Measurements from ENCODE around the gene PLD4.

The PLD4 gene

GRCh38 chr14:104893435-104894207 is 31.1 kb upstream of the PLD4 start:
- Histone ChIP-seq H3K9me3 (no peaks in the 10 kb centered on the region), H3K4me1 (peaks cover 14% of the 10 kb centered on the region), H3K27me3 (no peaks in the 10 kb centered on the region), H3K36me3 (no peaks in the 10 kb centered on the region), H3K4me3 (ENCODE audit: low read depth, low read length) (no peak overlapping the region)
- TF ChIP-seq CTCF (IDR thresholded peaks at IDR 0.05; ENCODE audit: low read depth, low read length) = no peak
- peak; percentile 13 for DNase-seq

GRCh38 chr14:104894331-104895206 is 30.1 kb upstream of the PLD4 start:
- no peak for DNase-seq

GRCh38 chr14:104895207-104895785 is 29.4 kb upstream of the PLD4 start:
- Histone ChIP-seq H3K9me3 (no peaks in the 10 kb centered on the region), H3K27me3 (no peaks in the 10 kb centered on the region), H3K4me3 (ENCODE audit: low read depth, low read length) (no peak overlapping the region), H3K4me1 (peaks cover 14% of the 10 kb centered on the region), H3K36me3 (no peaks in the 10 kb centered on the region)
- no peak for DNase-seq
- TF ChIP-seq CTCF (IDR thresholded peaks at IDR 0.05; ENCODE audit: low read depth, low read length) = no peak

More at GRCh38 chr14:104894331-104895206, 30.1 kb upstream of the PLD4 start:
- TF ChIP-seq CTCF (IDR thresholded peaks at IDR 0.05; ENCODE audit: low read depth, low read length) = no peak
- Histone ChIP-seq H3K4me1 (peaks cover 14% of the 10 kb centered on the region), H3K36me3 (no peaks in the 10 kb centered on the region), H3K9me3 (no peaks in the 10 kb centered on the region), H3K4me3 (ENCODE audit: low read depth, low read length) (no peak overlapping the region), H3K27me3 (no peaks in the 10 kb centered on the region)

GRCh38 chr14:104895786-104896661 is 28.7 kb upstream of the PLD4 start:
- Histone ChIP-seq H3K9me3 (no peaks in the 10 kb centered on the region), H3K27me3 (no peaks in the 10 kb centered on the region), H3K4me1 (peaks cover 14% of the 10 kb centered on the region), H3K36me3 (no peaks in the 10 kb centered on the region), H3K4me3 (ENCODE audit: low read depth, low read length) (no peak overlapping the region)
- no peak for TF ChIP-seq CTCF (IDR thresholded peaks at IDR 0.05; ENCODE audit: low read depth, low read length)
- peak; percentile 82 for DNase-seq

- Histone ChIP-seq H3K9me3 (no peaks in the 10 kb centered on the region), H3K4me3 (ENCODE audit: low read depth, low read length) (no peak overlapping the region), H3K27me3 (no peaks in the 10 kb centered on the region), H3K36me3 (no peaks in the 10 kb centered on the region), H3K4me1 (peaks cover 14% of the 10 kb centered on the region)
- TF ChIP-seq CTCF (IDR thresholded peaks at IDR 0.05; ENCODE audit: low read depth, low read length) = no peak
- DNase-seq = no peak
Measured at GRCh38 chr14:104897330-104898194, 27.1 kb upstream of the PLD4 start.

Measured in BE2C (cell line).